CD4-positive, alpha-beta T cell treated with Interleukin-17A for 4 hours (primary cell): ENCODE results near the gene MAMDC4.
"Not testable (repeated sequence)": the region's sequence is repeated elsewhere in the genome, so short reads cannot be mapped to it uniquely, and the experiment has no call there.

Experiments
- DNase-seq: peaks from one replicate; pipeline ENCODE4 v3.0.0-alpha.2; 2020; ENCODE audit warnings: mixed read lengths

The MAMDC4 gene

GRCh38 chr9:136851941-136852663 lies at the start of gene MAMDC4:
MAMDC4 (plus strand) TSS chr9:136852346; CDS start chr9:136852417, 71 bp downstream.
- DNase-seq, result no peak

GRCh38 chr9:136803009-136803550 lies 49.1 kb upstream of the MAMDC4 start:
- DNase-seq, result not testable (repeated sequence)

DNA sequence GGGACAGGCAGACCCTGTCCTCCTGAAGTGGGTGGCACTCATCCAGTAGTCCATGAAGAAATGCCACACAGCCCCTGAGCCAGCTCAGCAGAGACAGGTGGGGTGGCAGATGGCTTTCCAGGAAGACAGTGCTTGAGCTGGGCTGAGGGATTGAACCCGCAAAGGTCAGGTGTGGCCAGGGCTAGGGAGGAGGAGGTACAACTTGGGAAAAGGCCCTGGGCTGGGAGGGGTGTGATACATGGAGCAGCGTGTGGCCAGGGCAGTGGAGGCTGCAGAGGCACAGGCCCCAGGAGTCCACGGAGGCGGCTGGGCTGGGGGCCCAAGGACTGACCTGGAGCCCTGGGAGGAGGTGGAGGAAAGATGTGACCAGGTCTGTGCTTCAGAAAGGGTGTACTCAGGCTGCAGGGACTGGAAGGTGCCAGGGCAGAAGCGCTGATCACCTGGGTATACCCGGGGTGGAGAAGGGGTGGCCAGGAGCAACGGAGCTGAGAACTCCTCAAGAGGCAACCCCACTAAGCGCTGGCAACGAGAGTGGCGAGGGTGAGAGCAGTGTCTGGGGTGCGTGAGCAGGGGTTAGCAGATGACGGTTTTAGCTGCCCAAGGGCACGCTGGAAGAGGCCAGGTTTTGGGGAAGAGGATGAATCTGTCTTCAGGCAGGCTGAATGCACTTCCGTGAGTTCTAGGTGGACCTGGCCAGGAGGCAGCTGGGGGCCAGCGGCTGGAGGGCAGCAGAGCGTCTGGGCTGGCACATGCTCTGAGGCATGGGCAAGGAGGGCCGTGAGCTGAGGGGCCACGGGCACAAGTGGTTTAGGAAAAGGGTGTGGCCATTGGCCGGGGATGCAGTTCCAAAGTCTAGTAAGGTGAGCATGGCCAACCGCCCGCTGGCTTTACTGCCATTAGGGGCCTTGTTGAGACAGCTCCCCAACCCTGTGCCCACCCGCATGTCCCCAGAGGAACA lies 48.3 kb upstream of the MAMDC4 start:
- DNase-seq, result no peak

- DNase-seq, result no peak
Measured at GRCh38 chr9:136804509-136805206, 47.5 kb upstream of the MAMDC4 start.

- DNase-seq, result no peak
Measured at GRCh38 chr9:136805207-136805740, 46.9 kb upstream of the MAMDC4 start.

- DNase-seq, result no peak
Measured at GRCh38 chr9:136806067-136806466, 46.1 kb upstream of the MAMDC4 start.

- no peak for DNase-seq
Measured at GRCh38 chr9:136806631-136807201, 45.4 kb upstream of the MAMDC4 start.

DNA sequence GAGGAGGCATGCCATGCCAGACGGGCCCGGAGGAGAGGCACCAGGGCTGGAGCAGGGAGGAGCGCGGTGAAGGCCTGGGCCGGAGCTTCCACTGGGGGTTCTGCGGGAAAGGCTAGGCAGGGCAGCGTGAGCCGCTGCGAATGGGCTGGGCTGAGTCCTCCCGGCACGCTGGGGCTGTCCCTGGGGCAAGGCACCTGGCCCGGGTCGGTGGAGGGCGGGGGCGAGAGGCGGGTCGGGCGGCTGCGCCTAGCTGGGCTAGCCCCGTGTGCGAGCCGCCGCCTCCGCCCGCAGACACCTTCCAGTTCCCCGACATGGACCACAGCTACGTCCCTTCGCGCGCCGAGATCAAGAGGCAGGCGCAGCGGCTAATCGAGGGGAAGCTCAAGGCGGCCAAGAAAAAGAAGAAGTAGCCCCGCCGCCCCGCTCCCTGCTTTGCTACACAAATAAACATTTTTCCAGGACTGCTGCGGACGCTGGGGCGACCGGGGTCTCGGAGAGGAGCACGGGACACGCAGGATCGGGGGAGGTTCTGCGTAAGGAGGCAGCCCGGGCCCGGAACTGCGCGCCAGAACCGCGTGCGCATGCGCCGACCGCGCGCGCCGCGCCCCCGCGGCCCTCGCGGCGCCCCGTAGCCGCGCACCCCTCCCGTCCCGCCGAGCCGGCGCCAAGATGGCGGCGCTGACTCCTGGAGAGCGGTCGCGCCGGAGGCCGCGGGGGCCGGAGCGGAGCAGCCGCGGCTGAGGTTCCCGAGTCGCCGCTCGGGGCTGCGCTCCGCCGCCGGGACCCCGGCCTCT lies 44.7 kb upstream of the MAMDC4 start, which contains the start of gene RABL6:
RABL6 (plus strand) TSS at position 668 of the 794 bp plus-strand sequence. CDS start 249 bp downstream, outside the sequence.
- DNase-seq, result peak; percentile 84

- DNase-seq, result peak; percentile 66
Measured at GRCh38 chr9:136808075-136808805, 43.9 kb upstream of the MAMDC4 start.

DNA sequence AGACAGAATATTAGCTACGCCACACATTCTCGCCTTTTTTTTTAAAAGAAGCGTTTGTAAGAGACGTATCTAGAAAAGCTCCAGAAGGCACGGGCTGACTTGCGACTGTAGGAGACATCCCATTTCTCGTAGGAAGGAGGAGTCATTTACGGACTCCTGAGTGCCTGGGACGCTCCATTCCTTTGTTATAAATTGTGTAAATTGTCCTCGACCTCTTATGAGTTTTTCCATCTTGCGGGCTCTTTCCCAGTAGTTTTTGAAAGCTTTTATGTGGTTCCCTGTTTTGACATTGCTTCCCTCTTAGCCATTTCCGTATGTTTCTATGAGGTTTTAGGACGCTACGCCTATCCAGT lies 43.4 kb upstream of the MAMDC4 start:
- DNase-seq, result no peak

DNA sequence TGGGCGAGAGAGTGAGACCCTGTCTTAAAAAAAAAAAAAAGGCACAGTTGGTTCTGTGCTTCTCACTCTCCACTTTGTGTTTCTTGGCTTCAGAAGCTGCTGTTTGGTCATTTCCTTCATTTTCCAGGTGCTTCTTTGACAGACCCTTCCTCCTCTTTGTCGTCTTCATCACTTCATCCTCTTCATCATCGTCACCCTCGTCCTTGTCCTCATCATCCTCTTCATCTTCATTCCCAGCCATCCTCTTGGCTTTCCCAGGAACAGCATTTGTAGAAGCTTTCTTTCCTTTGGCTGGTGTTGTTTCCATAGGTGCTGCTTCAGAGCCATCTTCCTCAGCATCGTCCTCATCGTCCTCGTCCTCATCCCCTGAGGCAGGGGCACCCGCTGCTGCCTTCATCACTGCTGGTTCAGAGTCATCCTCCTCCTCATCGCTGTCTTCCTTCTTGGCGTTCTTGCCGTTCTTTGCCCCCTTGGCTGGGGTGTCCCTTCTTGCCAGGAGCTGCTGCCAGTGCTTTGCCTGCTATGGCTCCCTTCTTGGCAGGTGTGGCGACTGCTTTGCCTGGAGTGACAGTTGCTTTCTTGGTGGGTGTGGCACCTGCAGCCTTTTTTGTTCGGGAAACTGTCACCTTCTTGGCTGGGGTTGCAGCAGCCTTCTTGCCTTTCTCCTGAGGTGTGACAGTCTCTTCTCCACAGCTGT lies 37.3 kb upstream of the MAMDC4 start:
- DNase-seq, result no peak

- no peak for DNase-seq
Measured at GRCh38 chr9:136815422-136815782, 36.7 kb upstream of the MAMDC4 start.

DNA sequence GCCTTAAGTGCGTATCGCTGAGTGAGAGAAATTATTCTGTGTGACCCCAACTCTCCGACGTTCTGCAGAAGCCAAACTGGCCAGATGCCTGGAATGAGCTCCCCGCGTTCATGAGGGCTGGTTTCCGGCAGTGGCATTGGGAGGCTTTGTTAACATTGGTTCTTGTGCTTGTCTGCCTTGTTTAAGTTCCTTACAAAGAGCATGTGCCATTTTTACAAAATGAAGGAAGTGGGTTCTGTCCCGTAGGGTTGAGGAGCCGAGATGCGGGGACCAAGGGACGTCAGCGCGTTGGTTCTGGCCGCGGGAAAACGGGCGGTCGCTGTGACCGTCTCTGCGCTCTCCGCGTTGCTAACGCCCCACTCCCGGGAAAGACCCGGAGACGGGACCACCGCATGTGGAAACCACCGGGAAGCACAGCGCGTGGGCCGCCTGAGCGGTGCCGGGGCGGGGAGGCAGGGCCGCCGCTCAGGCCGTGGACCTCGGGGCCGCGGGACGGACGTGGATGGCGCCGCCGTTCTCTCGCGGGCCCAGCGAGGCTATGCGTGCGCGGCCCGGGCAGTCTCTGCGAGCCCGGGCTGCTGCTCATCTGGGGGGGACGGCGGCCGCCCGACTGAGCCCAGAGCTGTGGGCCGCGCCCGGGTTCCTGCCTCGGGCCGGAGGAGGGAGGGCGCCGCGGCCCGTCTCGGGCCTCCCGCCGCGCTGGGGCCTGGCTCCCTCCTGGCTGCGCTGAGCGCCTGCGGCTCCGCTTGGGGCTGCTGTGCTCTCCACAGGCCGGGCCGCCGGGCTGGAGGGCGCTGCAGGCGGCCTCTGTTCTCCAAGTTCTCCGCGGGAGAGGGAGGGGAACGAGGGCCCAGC lies 30.9 kb upstream of the MAMDC4 start:
- DNase-seq, result no peak

DNA sequence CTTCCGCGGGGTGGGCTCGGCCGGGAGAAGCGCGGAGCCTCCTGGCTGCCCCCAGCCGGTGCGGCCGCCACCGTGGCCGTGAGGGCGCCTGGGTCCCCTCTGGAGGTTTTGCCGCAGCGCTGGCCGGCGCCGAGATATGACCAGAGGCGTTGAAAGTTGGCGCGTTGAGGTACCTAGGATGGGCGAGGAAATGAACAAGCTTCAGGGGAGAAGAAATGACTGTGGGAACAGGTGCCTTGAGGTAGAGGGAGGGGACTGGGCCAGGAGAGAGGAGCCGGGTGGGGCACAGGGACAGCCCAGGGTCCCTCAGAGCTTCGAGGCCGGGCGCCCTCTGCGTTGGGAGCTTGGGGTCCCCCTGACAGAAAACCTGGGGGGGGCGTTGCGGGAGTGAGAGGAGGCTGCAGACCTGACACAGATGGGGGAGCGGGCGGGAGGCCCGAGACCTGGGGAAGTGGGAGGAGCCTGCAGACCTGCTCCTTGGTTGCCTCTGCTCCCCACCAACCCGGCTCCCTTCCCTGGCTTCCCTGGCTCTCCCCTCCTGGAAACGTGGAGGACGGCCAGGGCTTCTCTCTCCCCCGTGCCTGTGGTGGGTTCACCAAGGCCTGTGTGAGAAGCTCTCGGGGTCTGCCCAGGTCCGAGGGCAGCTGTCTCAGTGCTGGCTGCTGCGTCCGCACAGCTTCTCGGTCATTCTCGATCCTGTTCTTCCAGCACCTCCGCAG lies 30.2 kb upstream of the MAMDC4 start:
- DNase-seq, result no peak

- DNase-seq, result no peak
Measured at GRCh38 chr9:136823136-136824046, 28.8 kb upstream of the MAMDC4 start.

DNA sequence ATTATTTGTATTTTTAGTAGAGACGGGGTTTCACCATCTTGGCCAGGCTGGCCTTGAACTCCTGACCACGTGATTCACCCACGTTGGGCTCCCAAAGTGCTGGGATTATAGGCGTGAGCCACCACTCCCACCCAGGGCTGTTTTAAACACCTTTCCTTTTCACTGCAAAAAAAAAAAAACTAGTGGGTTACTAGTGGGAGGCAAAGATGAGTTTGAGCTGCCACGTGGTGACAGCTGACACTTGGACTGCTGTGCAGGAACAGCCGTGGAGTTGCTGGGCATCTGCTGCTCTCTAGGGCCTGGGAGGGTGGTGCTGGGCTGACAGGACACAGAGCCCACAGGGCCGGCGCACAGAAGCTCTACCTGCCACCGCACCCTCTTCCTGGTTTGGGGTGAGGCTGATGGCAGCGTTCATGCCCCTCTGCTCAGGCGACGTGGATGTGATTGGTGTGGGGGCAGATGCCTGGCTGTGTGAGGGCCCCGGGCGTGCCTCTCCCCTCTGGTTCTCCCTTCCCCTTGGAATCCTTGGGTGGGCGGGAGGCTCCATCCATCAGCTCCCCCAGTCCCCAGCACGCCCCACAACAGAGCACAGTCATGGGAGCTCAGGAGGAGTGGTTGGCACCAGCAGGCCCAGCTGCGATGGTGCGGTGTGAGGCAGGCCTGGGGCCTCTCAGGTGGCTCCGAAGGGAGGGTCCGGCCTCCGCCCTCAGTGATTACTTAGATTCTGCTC lies 27.5 kb upstream of the MAMDC4 start:
- no peak for DNase-seq
